Measurements from ENCODE around the gene ALPK3. TPM values are rescaled to one million over a fixed set of nuclear protein-coding genes. Genes with fewer than 3 reads are reported as not detected.

ALPK3 gene
- total RNA-seq, 1 experiment from 2014 or later, result 17.7 TPM

- Histone ChIP-seq H3K23me2 (ENCODE audit: insufficient read length, low read depth, low read length, poor library complexity, severe bottlenecking) (peaks cover 4% of the 10 kb centered on the region), H3K9me3 (ENCODE audit: control insufficient read depth, low read depth, low read length) (no peaks in the 10 kb centered on the region), H3K27me3 (ENCODE audit: insufficient read depth, low read length) (no peaks in the 10 kb centered on the region), H4K8ac (replicated peaks; ENCODE audit: insufficient read length, low read depth, low read length) (no peak overlapping the region), H2BK120ac (ENCODE audit: low read depth, low read length, poor library complexity, severe bottlenecking) (no peak overlapping the region), H3K18ac (ENCODE audit: insufficient read length, low read depth, low read length) (no peak overlapping the region), H2BK5ac (ENCODE audit: insufficient read length, low read length) (no peak overlapping the region), H3T11ph (ENCODE audit: low read length) (no peak overlapping the region), H4K5ac (ENCODE audit: insufficient read length, low read depth, low read length) (no peak overlapping the region), H3K23ac (ENCODE audit: insufficient read length, low read depth, low read length) (no peak overlapping the region), H2BK20ac (ENCODE audit: low read depth, low read length, poor library complexity, severe bottlenecking) (no peak overlapping the region), H3K4me1 (ENCODE audit: insufficient read depth, low read length) (peaks cover 2% of the 10 kb centered on the region; the same call in 1 of the 2 replicates), H3K4me2 (ENCODE audit: insufficient read depth, insufficient read length, low read length) (no peak overlapping the region), H4K91ac (ENCODE audit: insufficient read length, low read depth, low read length) (no peak overlapping the region), H2BK15ac (ENCODE audit: low read depth, low read length) (no peak overlapping the region), H3K4ac (ENCODE audit: low read depth, low read length) (no peak overlapping the region), H3K79me2 (ENCODE audit: insufficient read depth, low read length) (no peaks in the 10 kb centered on the region), H4K20me1 (ENCODE audit: control insufficient read depth, insufficient read depth, insufficient read length) (no peaks in the 10 kb centered on the region), H2AFZ (ENCODE audit: low read length) (no peak overlapping the region), H3K27ac (ENCODE audit: insufficient read length, low read depth, low read length) (no peak overlapping the region), H2AK5ac (ENCODE audit: insufficient read length, low read length) (no peak overlapping the region), H3K9ac (ENCODE audit: extremely low read depth, insufficient read length, low read length) (no peak overlapping the region), H3K79me1 (ENCODE audit: insufficient read depth, low read depth, low read length, poor library complexity, severe bottlenecking) (no peaks in the 10 kb centered on the region), H3K56ac (ENCODE audit: insufficient read length, low read depth, low read length) (no peak overlapping the region), H2BK12ac (ENCODE audit: insufficient read length, low read depth, low read length) (no peak overlapping the region), H3K14ac (ENCODE audit: insufficient read depth, low read length) (no peak overlapping the region)
- Mint-ChIP-seq H3K27ac (no peak overlapping the region; a peak in 1 of 7 replicates), H3K4me1 (peaks cover 43 to 50% of the 10 kb centered on the region in 2 experiments), H3K4me3 (no peak overlapping the region), H3K36me3 (ENCODE audit: insufficient read depth in 1 of 3, low read depth in 3 of 3) (peaks cover 0 to 19% (median 2%) of the 10 kb centered on the region in 3 experiments; a peak in 3 of 7 replicates), H3K27me3 (ENCODE audit: low read depth) (no peaks in the 10 kb centered on the region), H3K9me3 (no peaks in the 10 kb centered on the region)
- no peak for DNase-seq
- WGBS (ENCODE audit: extremely low coverage, insufficient read length, low lambda C conversion rate), result no CpG with 5 or more reads among the region's 4 CpGs
- no peak for TF ChIP-seq CTCF (conservative IDR thresholded peaks at IDR 0.05)
Measured at GRCh38 chr15:84822653-84823281, 5.6 kb downstream of the ALPK3 start.

Data from H9 (cell line).